Measurements from ENCODE around the gene NRP1. TPM values are rescaled to one million over a fixed set of nuclear protein-coding genes. Genes with fewer than 3 reads are reported as not detected.

NRP1 gene
- total and polyA plus RNA-seq, 2 donors (not counting 3 experiments of a cell fraction or from before 2014, with no cell fraction given) = 122 to 306 TPM

DNA sequence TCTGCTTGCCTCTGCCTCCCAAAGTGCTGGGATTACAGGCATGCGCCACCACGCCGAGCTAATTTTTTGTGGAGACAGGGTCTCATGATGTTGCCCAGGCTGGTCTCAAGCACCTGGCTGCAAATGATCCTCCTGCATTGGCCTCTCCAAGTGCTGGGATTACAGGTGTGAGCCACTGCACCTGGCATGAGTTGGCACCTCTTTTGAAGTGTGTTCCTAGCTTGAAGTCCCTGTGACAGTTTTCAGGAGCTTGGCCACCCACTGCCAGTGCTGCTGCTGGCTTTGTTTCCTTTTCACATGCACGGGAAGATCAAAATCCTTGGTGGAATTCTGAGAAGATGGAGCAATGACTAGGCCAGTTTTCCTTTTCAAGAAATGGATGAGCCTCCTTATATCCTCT, 126.3 kb downstream of the NRP1 start:
- Histone ChIP-seq H4K20me1 (replicated peaks; ENCODE audit: control insufficient read depth, extremely low read depth, insufficient read depth, low read length) (no peaks in the 10 kb centered on the region), H3K36me3 (ENCODE audit: control insufficient read depth in 2 of 2, extremely low read depth in 1 of 2, insufficient read depth in 2 of 2, low read length in 2 of 2) (peaks cover 26 to 47% of the 10 kb centered on the region in 2 experiments), H3K79me2 (ENCODE audit: control insufficient read depth, insufficient read depth, low read length) (peaks cover 4% of the 10 kb centered on the region), H3K9ac (replicated peaks; ENCODE audit: extremely low read depth, insufficient read depth, low read length) (no peak overlapping the region), H3K4me3 (replicated peaks in 1 of 3; ENCODE audit: insufficient read depth in 1 of 3, low read depth in 1 of 3, low read length in 3 of 3) (no peak overlapping the region), H3K9me3 (replicated peaks; ENCODE audit: control insufficient read depth, insufficient read depth, low read length) (no peaks in the 10 kb centered on the region), H3K27me3 (ENCODE audit: control insufficient read depth in 2 of 2, insufficient read depth in 2 of 2, low read length in 2 of 2) (no peaks in the 10 kb centered on the region), H3K4me2 (ENCODE audit: insufficient read depth, low read length) (no peak overlapping the region), H3K27ac (ENCODE audit: insufficient read depth, low read depth, low read length) (no peak overlapping the region), H3K9me1 (replicated peaks; ENCODE audit: control insufficient read depth, extremely low read depth, insufficient read depth, low read length) (no peaks in the 10 kb centered on the region), H3K4me1 (ENCODE audit: control insufficient read depth, extremely low read depth, insufficient read depth, low read length) (no peaks in the 10 kb centered on the region), H2AFZ (ENCODE audit: low read depth, low read length) (no peak overlapping the region)
- no TSS peak for BruUV-seq (replicated peaks)
- dilution Hi-C loops (cut with MboI; ENCODE audit: extremely low pct_ligation_motif_present, low sequenced_read_pairs) = no loop called here
- no peak for DNase-seq (ENCODE audit: low read depth, low spot score)
- POLR2A ChIA-PET = no interaction called here
- intact Hi-C loops (cut with micrococcal nuclease) = no loop called here
- TF ChIP-seq EZH2 (IDR thresholded peaks at IDR 0.05; ENCODE audit: borderline replicate concordance, low read depth, low read length, severe bottlenecking) (no peak), JUN (IDR thresholded peaks at IDR 0.05; ENCODE audit: borderline replicate concordance, insufficient read depth, insufficient read length, low read depth) (no peak), POLR2A (IDR thresholded peaks at IDR 0.05; ENCODE audit: low read depth, low read length) (no peak), MYC (IDR thresholded peaks at IDR 0.05; ENCODE audit: low read depth, low read length) (no peak), POLR2AphosphoS5 (IDR thresholded peaks at IDR 0.05; ENCODE audit: insufficient read depth, low read depth, low read length) (no peak), GATA2 (IDR thresholded peaks at IDR 0.05; ENCODE audit: insufficient read depth, insufficient read length, low read depth, low read length) (no peak), FOS (IDR thresholded peaks at IDR 0.05; ENCODE audit: borderline replicate concordance, insufficient read depth, low read length) (no peak)
- CTCF ChIA-PET = interaction anchor here (1.0 to 1.8 kb wide), 2 partner anchors 65 to 92 kb away, joined by 3 to 4 read pairs; no protein-coding TSS in a partner anchor
- no peak for FAIRE-seq

DNA sequence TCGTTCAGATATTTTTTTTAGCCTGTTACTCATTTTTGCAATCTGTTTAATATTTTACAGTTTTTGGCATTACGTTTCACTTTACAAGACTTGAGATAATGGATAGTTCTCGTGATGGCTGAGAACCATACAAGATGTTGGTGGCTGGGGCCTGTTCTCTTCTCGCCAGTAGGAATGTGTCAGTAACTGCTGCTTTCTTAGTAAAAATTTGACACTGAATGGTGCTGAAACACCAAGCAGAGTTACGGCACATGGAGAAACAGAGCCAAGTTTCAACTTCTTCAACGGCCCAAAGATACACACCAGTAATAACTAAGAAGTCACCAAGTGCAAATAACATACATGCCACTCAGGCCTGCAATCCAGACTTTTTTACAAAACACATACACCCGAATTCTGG, 130.4 kb downstream of the NRP1 start:
- intact Hi-C loops (cut with micrococcal nuclease) (no loop called here), dilution Hi-C loops (cut with MboI; ENCODE audit: extremely low pct_ligation_motif_present, low sequenced_read_pairs) (no loop called here)
- Histone ChIP-seq H3K4me1 (ENCODE audit: control insufficient read depth, extremely low read depth, insufficient read depth, low read length) (peaks cover 8% of the 10 kb centered on the region), H3K36me3 (ENCODE audit: control insufficient read depth in 2 of 2, extremely low read depth in 1 of 2, insufficient read depth in 2 of 2, low read length in 2 of 2) (peaks cover 31 to 63% of the 10 kb centered on the region in 2 experiments), H4K20me1 (replicated peaks; ENCODE audit: control insufficient read depth, extremely low read depth, insufficient read depth, low read length) (no peaks in the 10 kb centered on the region), H3K9me3 (replicated peaks; ENCODE audit: control insufficient read depth, insufficient read depth, low read length) (no peaks in the 10 kb centered on the region), H3K9me1 (replicated peaks; ENCODE audit: control insufficient read depth, extremely low read depth, insufficient read depth, low read length) (no peaks in the 10 kb centered on the region), H3K79me2 (ENCODE audit: control insufficient read depth, insufficient read depth, low read length) (peaks cover 4% of the 10 kb centered on the region), H2AFZ (ENCODE audit: low read depth, low read length) (no peak overlapping the region), H3K9ac (replicated peaks; ENCODE audit: extremely low read depth, insufficient read depth, low read length) (no peak overlapping the region), H3K27ac (ENCODE audit: insufficient read depth, low read depth, low read length) (no peak overlapping the region), H3K4me2 (ENCODE audit: insufficient read depth, low read length) (no peak overlapping the region), H3K27me3 (ENCODE audit: control insufficient read depth in 2 of 2, insufficient read depth in 2 of 2, low read length in 2 of 2) (no peaks in the 10 kb centered on the region), H3K4me3 (replicated peaks in 1 of 3; ENCODE audit: insufficient read depth in 1 of 3, low read depth in 1 of 3, low read length in 3 of 3) (no peak overlapping the region)
- no peak for FAIRE-seq
- ChIA-PET POLR2A (no interaction called here), CTCF (no interaction called here)
- TF ChIP-seq JUN (IDR thresholded peaks at IDR 0.05; ENCODE audit: borderline replicate concordance, insufficient read depth, insufficient read length, low read depth) (no peak), FOS (IDR thresholded peaks at IDR 0.05; ENCODE audit: borderline replicate concordance, insufficient read depth, low read length) (no peak), POLR2A (IDR thresholded peaks at IDR 0.05; ENCODE audit: low read depth, low read length) (no peak), POLR2AphosphoS5 (IDR thresholded peaks at IDR 0.05; ENCODE audit: insufficient read depth, low read depth, low read length) (no peak), EZH2 (IDR thresholded peaks at IDR 0.05; ENCODE audit: borderline replicate concordance, low read depth, low read length, severe bottlenecking) (no peak), GATA2 (IDR thresholded peaks at IDR 0.05; ENCODE audit: insufficient read depth, insufficient read length, low read depth, low read length) (no peak), MYC (IDR thresholded peaks at IDR 0.05; ENCODE audit: low read depth, low read length) (no peak), CTCF (IDR thresholded peaks at IDR 0.05; ENCODE audit: extremely low read depth in 1 of 2, insufficient read depth in 1 of 2, low read depth in 1 of 2, low read length in 2 of 2) (no peak)
- TF ChIP-seq, protein P1, sequence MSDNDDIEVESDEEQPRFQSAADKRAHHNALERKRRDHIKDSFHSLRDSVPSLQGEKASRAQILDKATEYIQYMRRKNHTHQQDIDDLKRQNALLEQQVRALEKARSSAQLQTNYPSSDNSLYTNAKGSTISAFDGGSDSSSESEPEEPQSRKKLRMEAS (IDR thresholded peaks at IDR 0.05; ENCODE audit: insufficient read depth, insufficient read length) = no peak
- no TSS peak for BruUV-seq (replicated peaks)
- no peak for DNase-seq (ENCODE audit: low read depth, low spot score)

Measured in endothelial cell of umbilical vein (primary cell).